GM06990 (cell line): ENCODE results near the gene SAP30BP.

Experiments used
- DNase-seq: peaks from one replicate; pipeline ENCODE4 v3.0.0-alpha.2; 2011; ENCODE audit not compliant: insufficient read length; ENCODE audit errors: extremely low read depth
- H3K27me3 ChIP-seq: replicated peaks from 2 replicates; pipeline ENCODE4 v1.6.0; 2011; ENCODE audit warnings: low read length; ENCODE audit not compliant: control insufficient read depth, insufficient read depth
- H3K36me3 ChIP-seq: 2 replicates; pipeline ENCODE4 v1.5.1; 2011; ENCODE audit warnings: low read length; ENCODE audit not compliant: control insufficient read depth, insufficient read depth
- H3K4me3 ChIP-seq: replicated peaks from 2 replicates; pipeline ENCODE4 v1.5.1; 2011; ENCODE audit warnings: low read depth, mild to moderate bottlenecking, control low read depth, low read length
- CTCF ChIP-seq: IDR thresholded peaks from 2 replicates; pipeline ENCODE4 v1.5.1; 2011; ENCODE audit warnings: low read length, control low read depth, mild to moderate bottlenecking, inconsistent platforms; ENCODE audit not compliant: insufficient read depth, poor library complexity, severe bottlenecking

The SAP30BP gene

GRCh38 chr17:75691801-75692626 is 24.9 kb downstream of the SAP30BP start:
- no peak for DNase-seq
- H3K36me3 ChIP-seq: peaks cover 26% of the 10 kb centered on the region
- no peak overlapping the region for H3K4me3 ChIP-seq
- no peaks in the 10 kb centered on the region for H3K27me3 ChIP-seq
- no peak for TF ChIP-seq CTCF

- DNase-seq: no peak
- H3K27me3 ChIP-seq: no peaks in the 10 kb centered on the region
- peaks cover 34% of the 10 kb centered on the region for H3K36me3 ChIP-seq
- TF ChIP-seq CTCF: no peak
- no peak overlapping the region for H3K4me3 ChIP-seq
Observed at GRCh38 chr17:75692976-75693375, 25.8 kb downstream of the SAP30BP start.

GRCh38 chr17:75693500-75694481 is 26.7 kb downstream of the SAP30BP start:
- H3K36me3 ChIP-seq: peaks cover 36% of the 10 kb centered on the region
- no peak overlapping the region for H3K4me3 ChIP-seq
- DNase-seq: no peak
- H3K27me3 ChIP-seq: no peaks in the 10 kb centered on the region
- no peak for TF ChIP-seq CTCF

- Histone ChIP-seq H3K27me3 (no peaks in the 10 kb centered on the region), H3K4me3 (no peak overlapping the region), H3K36me3 (peaks cover 40% of the 10 kb centered on the region)
- no peak for TF ChIP-seq CTCF
- DNase-seq: no peak
Observed at GRCh38 chr17:75694536-75694935, 27.4 kb downstream of the SAP30BP start.

- Histone ChIP-seq H3K4me3 (no peak overlapping the region), H3K27me3 (no peaks in the 10 kb centered on the region), H3K36me3 (peaks cover 43% of the 10 kb centered on the region)
- TF ChIP-seq CTCF: no peak
- no peak for DNase-seq
Observed at GRCh38 chr17:75695141-75695829, 28.1 kb downstream of the SAP30BP start.
